Activated CD4-positive, alpha-beta T cell treated with anti-CD3 and anti-CD28 coated beads for 36 hours (primary cell): ENCODE data around the gene MAGI3. TPM values are rescaled to one million over a fixed set of nuclear protein-coding genes. Genes with fewer than 3 reads are reported as not detected.

Experiments used
- ATAC-seq: fragments of 200-7000 bp; cut with Tn5 transposase; one replicate; pipeline ENCODE4 v1.10.0; 2021; ENCODE audit warnings: mild to moderate bottlenecking, moderate library complexity
- CTCF ChIA-PET: fragments of 350-600 bp; sonication (Branson Sonifier 250); formaldehyde crosslinking; loops from one replicate; lab custom pipeline; 2021; ENCODE audit warnings: antibody characterized with exemption; lab: Charles Lee
- POLR2A ChIA-PET: fragments of 350-600 bp; sonication (Branson Sonifier 250); formaldehyde crosslinking; loops from one replicate; lab custom pipeline; 2021; ENCODE audit warnings: antibody characterized with exemption, inconsistent platforms; lab: Charles Lee
- DNase-seq: peaks from one replicate; pipeline ENCODE4 v3.0.0-alpha.2; 2020
- H3K27ac Mint-ChIP-seq: one replicate; pipeline ENCODE4 v1.8.0; 2021; ENCODE audit warnings: mixed read lengths
- H3K27me3 Mint-ChIP-seq: one replicate; pipeline ENCODE4 v1.8.0; 2021; ENCODE audit warnings: mixed read lengths
- H3K36me3 Mint-ChIP-seq: one replicate; pipeline ENCODE4 v1.8.0; 2021; ENCODE audit warnings: low read depth, mixed read lengths
- H3K4me1 Mint-ChIP-seq: one replicate; pipeline ENCODE4 v1.8.0; 2021; ENCODE audit warnings: mixed read lengths
- H3K4me3 Mint-ChIP-seq: one replicate; pipeline ENCODE4 v1.8.0; 2021; ENCODE audit warnings: mild to moderate bottlenecking, moderate library complexity, mixed read lengths
- H3K9me3 Mint-ChIP-seq: one replicate; pipeline ENCODE4 v1.8.0; 2021; ENCODE audit warnings: low read depth, mixed read lengths
- intact Hi-C, 2 experiments: fragments of 100-400 bp; cut with DNase I in 1 of 2; cut with micrococcal nuclease in 1 of 2; formaldehyde crosslinking; loops; one replicate each; pipeline versions ENCODE4 v1.14.2 to v1.15.1; 2022 to 2024; cut with DNase I, micrococcal nuclease
- total RNA-seq, 2 experiments: library from RNA; stranded (reverse); gene quantifications; one replicate each; pipeline ENCODE4 v1.2.3, GENCODE V29; 2021

MAGI3 gene
- total RNA-seq, 2 experiments from 2014 or later = 6.4 to 6.7 TPM

GRCh38 chr1:113662101-113662500, 271.8 kb downstream of the MAGI3 start:
- intact Hi-C loops = no loop called here
- DNase-seq = no peak
- Mint-ChIP-seq H3K27me3 (no peaks in the 10 kb centered on the region), H3K27ac (no peak overlapping the region), H3K36me3 (peaks cover 2% of the 10 kb centered on the region), H3K4me3 (no peak overlapping the region), H3K4me1 (no peaks in the 10 kb centered on the region), H3K9me3 (no peaks in the 10 kb centered on the region)
- CTCF ChIA-PET = no interaction called here
- ATAC-seq = no peak
- POLR2A ChIA-PET = no interaction called here

- H3K4me3 Mint-ChIP-seq = no peak overlapping the region
- intact Hi-C loops = no loop called here
- ATAC-seq (no peak), DNase-seq (no peak)
- CTCF ChIA-PET = no interaction called here
- H3K27ac Mint-ChIP-seq = no peak overlapping the region
- H3K9me3 Mint-ChIP-seq = no peaks in the 10 kb centered on the region
- POLR2A ChIA-PET = no interaction called here
- no peaks in the 10 kb centered on the region for H3K27me3 Mint-ChIP-seq
- H3K36me3 Mint-ChIP-seq = peaks cover 2% of the 10 kb centered on the region
- H3K4me1 Mint-ChIP-seq = no peaks in the 10 kb centered on the region
Measured at GRCh38 chr1:113663165-113663951, 273.0 kb downstream of the MAGI3 start.

- H3K4me3 Mint-ChIP-seq = no peak overlapping the region
- no peaks in the 10 kb centered on the region for H3K27me3 Mint-ChIP-seq
- H3K27ac Mint-ChIP-seq = no peak overlapping the region
- H3K4me1 Mint-ChIP-seq = no peaks in the 10 kb centered on the region
- intact Hi-C loops = no loop called here
- ATAC-seq (no peak), DNase-seq (no peak)
- ChIA-PET POLR2A (no interaction called here), CTCF (no interaction called here)
- no peaks in the 10 kb centered on the region for H3K9me3 Mint-ChIP-seq
- no peaks in the 10 kb centered on the region for H3K36me3 Mint-ChIP-seq
Measured at GRCh38 chr1:113665071-113665470, 274.8 kb downstream of the MAGI3 start.

GRCh38 chr1:113666126-113666525, 275.8 kb downstream of the MAGI3 start:
- CTCF ChIA-PET = no interaction called here
- H3K27ac Mint-ChIP-seq = no peak overlapping the region
- no peak for ATAC-seq

GRCh38 chr1:113669988-113670387, 279.7 kb downstream of the MAGI3 start:
- ATAC-seq (no peak), DNase-seq (no peak)
- Mint-ChIP-seq H3K36me3 (no peaks in the 10 kb centered on the region), H3K27me3 (no peaks in the 10 kb centered on the region), H3K27ac (no peak overlapping the region), H3K4me3 (no peak overlapping the region), H3K4me1 (no peaks in the 10 kb centered on the region), H3K9me3 (no peaks in the 10 kb centered on the region)
- ChIA-PET POLR2A (no interaction called here), CTCF (interaction anchor here (1.1 to 1.6 kb wide), 2 partner anchors 9 to 597 kb away, joined by 3 to 4 read pairs; partner anchors contain the start of gene LRIG2)
- intact Hi-C loops = loop anchor here in 1 of 2 experiments (10.0 kb wide), 1 partner anchor 465 kb away; no protein-coding TSS in a partner anchor

More at GRCh38 chr1:113666126-113666525, 275.8 kb downstream of the MAGI3 start:
- no peaks in the 10 kb centered on the region for H3K9me3 Mint-ChIP-seq
- DNase-seq = no peak
- POLR2A ChIA-PET = no interaction called here
- H3K4me1 Mint-ChIP-seq = no peaks in the 10 kb centered on the region
- intact Hi-C loops = no loop called here
- no peaks in the 10 kb centered on the region for H3K27me3 Mint-ChIP-seq
- H3K36me3 Mint-ChIP-seq = no peaks in the 10 kb centered on the region
- no peak overlapping the region for H3K4me3 Mint-ChIP-seq

- Mint-ChIP-seq H3K4me1 (no peaks in the 10 kb centered on the region), H3K9me3 (no peaks in the 10 kb centered on the region), H3K4me3 (no peak overlapping the region), H3K27ac (no peak overlapping the region), H3K36me3 (no peaks in the 10 kb centered on the region), H3K27me3 (no peaks in the 10 kb centered on the region)
- DNase-seq (no peak), ATAC-seq (no peak)
- intact Hi-C loops = loop anchor here in 1 of 2 experiments (10.0 kb wide), 1 partner anchor 466 kb away; no protein-coding TSS in a partner anchor
- CTCF ChIA-PET = interaction anchor here (1.1 to 1.6 kb wide), 2 partner anchors 8 to 598 kb away, joined by 3 to 4 read pairs; partner anchors contain the start of gene LRIG2
- POLR2A ChIA-PET = no interaction called here
Measured at GRCh38 chr1:113670650-113671049, 280.3 kb downstream of the MAGI3 start.

GRCh38 chr1:113672491-113672890, 282.2 kb downstream of the MAGI3 start:
- no peaks in the 10 kb centered on the region for H3K27me3 Mint-ChIP-seq
- POLR2A ChIA-PET = no interaction called here
- CTCF ChIA-PET = no interaction called here
- ATAC-seq = no peak
- DNase-seq = no peak
- H3K4me1 Mint-ChIP-seq = no peaks in the 10 kb centered on the region
- H3K36me3 Mint-ChIP-seq = no peaks in the 10 kb centered on the region
- no peak overlapping the region for H3K4me3 Mint-ChIP-seq
- H3K9me3 Mint-ChIP-seq = no peaks in the 10 kb centered on the region
- H3K27ac Mint-ChIP-seq = no peak overlapping the region
- intact Hi-C loops = loop anchor here in 1 of 2 experiments (10.0 kb wide), 1 partner anchor 468 kb away; no protein-coding TSS in a partner anchor

GRCh38 chr1:113674591-113674990, 284.3 kb downstream of the MAGI3 start:
- H3K36me3 Mint-ChIP-seq = no peaks in the 10 kb centered on the region
- ATAC-seq = no peak
- H3K27ac Mint-ChIP-seq = no peak overlapping the region
- POLR2A ChIA-PET = no interaction called here
- no peaks in the 10 kb centered on the region for H3K9me3 Mint-ChIP-seq
- intact Hi-C loops = loop anchor here in 1 of 2 experiments (10.0 kb wide), 1 partner anchor 470 kb away; no protein-coding TSS in a partner anchor
- no peak overlapping the region for H3K4me3 Mint-ChIP-seq
- no peaks in the 10 kb centered on the region for H3K4me1 Mint-ChIP-seq
- H3K27me3 Mint-ChIP-seq = no peaks in the 10 kb centered on the region
- CTCF ChIA-PET = interaction anchor here (0.6 to 1.7 kb wide), 2 partner anchors 211 to 532 kb away, joined by 3 read pairs; no protein-coding TSS in a partner anchor
- DNase-seq = no peak

- ChIA-PET POLR2A (interaction anchor here (0.6 kb wide), 1 partner anchor 936 kb away, joined by 7 read pairs; no protein-coding TSS in a partner anchor), CTCF (interaction anchor here (1.7 kb wide), 1 partner anchor 533 kb away, joined by 3 read pairs; no protein-coding TSS in a partner anchor)
- Mint-ChIP-seq H3K4me3 (no peak overlapping the region), H3K9me3 (no peaks in the 10 kb centered on the region), H3K36me3 (no peaks in the 10 kb centered on the region), H3K27me3 (no peaks in the 10 kb centered on the region), H3K27ac (no peak overlapping the region), H3K4me1 (no peaks in the 10 kb centered on the region)
- intact Hi-C loops = loop anchor here in 1 of 2 experiments (10.0 kb wide), 1 partner anchor 471 kb away; no protein-coding TSS in a partner anchor
- no peak for DNase-seq
- no peak for ATAC-seq
Measured at GRCh38 chr1:113675302-113675701, 285.0 kb downstream of the MAGI3 start.

- intact Hi-C loops = loop anchor here (2.0 to 10.0 kb wide), 2 partner anchors 472 to 958 kb away; a partner anchor contains a TSS
- Mint-ChIP-seq H3K4me3 (no peak overlapping the region), H3K27ac (no peak overlapping the region), H3K36me3 (no peaks in the 10 kb centered on the region), H3K4me1 (no peaks in the 10 kb centered on the region), H3K27me3 (no peaks in the 10 kb centered on the region), H3K9me3 (no peaks in the 10 kb centered on the region)
- ChIA-PET CTCF (interaction anchor here (0.6 kb wide), 1 partner anchor 272 kb away, joined by 4 read pairs; no protein-coding TSS in a partner anchor), POLR2A (no interaction called here)
- DNase-seq (no peak), ATAC-seq (no peak)
Measured at GRCh38 chr1:113676524-113676923, 286.2 kb downstream of the MAGI3 start.

GRCh38 chr1:113677250-113678158, 287.2 kb downstream of the MAGI3 start:
- intact Hi-C loops = loop anchor here (1.0 to 10.0 kb wide), 5 partner anchors 473 to 961 kb away; partner anchors contain the start of gene LRIG2 (in 2 of the 2)
- Mint-ChIP-seq H3K4me1 (no peaks in the 10 kb centered on the region), H3K4me3 (no peak overlapping the region), H3K36me3 (no peaks in the 10 kb centered on the region), H3K27me3 (no peaks in the 10 kb centered on the region), H3K9me3 (no peaks in the 10 kb centered on the region), H3K27ac (no peak overlapping the region)
- ChIA-PET CTCF (interaction anchor here (0.6 to 1.8 kb wide), 11 partner anchors 8 to 605 kb away, joined by 3 to 5 read pairs (median 3); partner anchors contain the start of gene LRIG2), POLR2A (no interaction called here)
- ATAC-seq = peak; percentile 39
- DNase-seq = no peak
